HEK293 (cell line): ENCODE data around the gene CDK17.

ENCODE experiments used
- CTCF ChIA-PET: fragments of 350-600 bp; formaldehyde crosslinking; extraction: SDS; loops from one replicate; lab custom pipeline; 2021; ENCODE audit warnings: antibody characterized with exemption; lab: Yijun Ruan, JAX
- POLR2A ChIA-PET: fragments of 300-600 bp; formaldehyde crosslinking; extraction: SDS; loops from one replicate; lab custom pipeline; 2020; ENCODE audit warnings: antibody characterized with exemption, inconsistent platforms; lab: Yijun Ruan, JAX
- H3K27ac ChIP-seq: fragments of 200-500 bp; sonication (Bioruptor generic); 2 replicates; pipeline ENCODE4 v1.5.1; 2014; ENCODE audit warnings: low read depth, low read length, control low read depth, inconsistent platforms; ENCODE audit errors: extremely low read depth
- H3K36me3 ChIP-seq, 2 experiments: fragments of 200-500 bp in 1 of 2; sonication (Bioruptor generic) in 1 of 2; 1 replicate in 1 of 2; 2 replicates in 1 of 2; pipeline ENCODE4 v1.5.1; 2014 to 2017; ENCODE audit warnings: inconsistent platforms in 2 of 2, low read length in 2 of 2; ENCODE audit not compliant: control insufficient read depth in 2 of 2, insufficient read depth in 1 of 2
- H3K4me1 ChIP-seq: fragments of 200-500 bp; sonication (Bioruptor generic); 2 replicates; pipeline ENCODE4 v1.5.1; 2014; ENCODE audit warnings: mild to moderate bottlenecking, low read length, inconsistent platforms; ENCODE audit not compliant: control insufficient read depth, insufficient read depth
- H3K4me3 ChIP-seq: 2 replicates; pipeline ENCODE4 v1.5.1; 2011; ENCODE audit warnings: low read depth, mild to moderate bottlenecking, control low read depth, low read length, moderate library complexity
- H3K9me3 ChIP-seq: fragments of 200-500 bp; sonication (Bioruptor generic); 2 replicates; pipeline ENCODE4 v1.5.1; 2014; ENCODE audit warnings: low read depth, low read length, inconsistent platforms; ENCODE audit not compliant: control insufficient read depth, insufficient read depth
- GLI2 ChIP-seq: fragments of 450-650 bp; formaldehyde crosslinking; IDR thresholded peaks from 2 replicates; pipeline ENCODE4; 2017; ENCODE audit warnings: missing biosample characterization, missing genetic modification characterization, low read depth, borderline replicate concordance
- SETDB1 ChIP-seq: IDR thresholded peaks from one replicate; pipeline ENCODE4 v1.6.1; 2017; ENCODE audit warnings: mild to moderate bottlenecking, low read length, moderate library complexity, mixed read lengths; ENCODE audit not compliant: insufficient read length
- ZBTB44 ChIP-seq: fragments of 450-650 bp; IDR thresholded peaks from 2 replicates; pipeline ENCODE4 v1.5.1; 2018; ENCODE audit warnings: missing biosample characterization, mild to moderate bottlenecking, missing genetic modification characterization
- ZNF335 ChIP-seq: fragments of 450-650 bp; formaldehyde crosslinking; conservative IDR thresholded peaks from 2 replicates; pipeline ENCODE4 v1.5.1; 2016; ENCODE audit warnings: missing biosample characterization, missing genetic modification characterization
- ZNF354C ChIP-seq: fragments of 450-650 bp; formaldehyde crosslinking; IDR thresholded peaks from 2 replicates; pipeline ENCODE4 v1.5.1; 2016; ENCODE audit warnings: missing biosample characterization, missing genetic modification characterization, low read depth, borderline replicate concordance
- ZNF394 ChIP-seq: fragments of 450-650 bp; formaldehyde crosslinking; IDR thresholded peaks from 2 replicates; pipeline ENCODE4 v1.5.1; 2016; ENCODE audit warnings: missing biosample characterization, missing genetic modification characterization, mild to moderate bottlenecking, moderate library complexity, borderline replicate concordance
- ZNF398 ChIP-seq: fragments of 450-650 bp; formaldehyde crosslinking; IDR thresholded peaks from 2 replicates; pipeline ENCODE4 v1.5.1; 2017; ENCODE audit warnings: missing biosample characterization, missing genetic modification characterization
- ZNF549 ChIP-seq: fragments of 450-650 bp; IDR thresholded peaks from 2 replicates; pipeline ENCODE4 v1.5.1; 2018; ENCODE audit warnings: missing biosample characterization, missing genetic modification characterization, mild to moderate bottlenecking, inconsistent platforms, moderate library complexity
- ZNF624 ChIP-seq: fragments of 450-650 bp; formaldehyde crosslinking; IDR thresholded peaks from 2 replicates; pipeline ENCODE4 v1.5.1; 2017; ENCODE audit warnings: missing biosample characterization, missing genetic modification characterization
- TF ChIP-seq, protein P1 (sequence below): fragments of 450-650 bp; formaldehyde crosslinking; IDR thresholded peaks from 2 replicates; pipeline ENCODE4 v1.5.1; 2016; ENCODE audit warnings: missing biosample characterization, missing genetic modification characterization
- TF ChIP-seq, protein P2 (sequence below): sonication (generic); formaldehyde crosslinking; IDR thresholded peaks from 2 replicates; pipeline ENCODE4 v1.8.1; 2022; ENCODE audit warnings: mild to moderate bottlenecking, moderate library complexity, missing genetic modification reagents
- TF ChIP-seq, protein P3 (sequence below): fragments of 450-650 bp; formaldehyde crosslinking; IDR thresholded peaks from 2 replicates; pipeline ENCODE4 v1.5.1; 2016; ENCODE audit warnings: missing biosample characterization, missing genetic modification characterization

CDK17 gene

GRCh38 chr12:96337953-96338352, 62.3 kb downstream of the CDK17 start (continued):
- TF ChIP-seq ZNF398 (tag by site-specific recombination) (no peak), ZBTB44 (no peak), GLI2 (tag by site-specific recombination) (no peak)
- TF ChIP-seq, protein P1, sequence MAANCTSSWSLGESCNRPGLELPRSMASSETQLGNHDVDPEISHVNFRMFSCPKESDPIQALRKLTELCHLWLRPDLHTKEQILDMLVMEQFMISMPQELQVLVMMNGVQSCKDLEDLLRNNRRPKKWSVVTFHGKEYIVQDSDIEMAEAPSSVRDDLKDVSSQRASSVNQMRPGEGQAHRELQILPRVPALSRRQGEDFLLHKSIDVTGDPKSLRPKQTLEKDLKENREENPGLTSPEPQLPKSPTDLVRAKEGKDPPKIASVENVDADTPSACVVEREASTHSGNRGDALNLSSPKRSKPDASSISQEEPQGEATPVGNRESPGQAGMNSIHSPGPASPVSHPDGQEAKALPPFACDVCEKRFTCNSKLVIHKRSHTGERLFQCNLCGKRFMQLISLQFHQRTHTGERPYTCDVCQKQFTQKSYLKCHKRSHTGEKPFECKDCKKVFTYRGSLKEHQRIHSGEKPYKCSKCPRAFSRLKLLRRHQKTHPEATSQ (tag by site-specific recombination), result no peak

GRCh38 chr12:96336489-96336888, 63.8 kb downstream of the CDK17 start:
- Histone ChIP-seq H3K36me3 (no peaks in the 10 kb centered on the region), H3K27ac (no peak overlapping the region), H3K4me1 (no peaks in the 10 kb centered on the region), H3K9me3 (no peaks in the 10 kb centered on the region; the same call in 1 of the 2 replicates), H3K4me3 (no peak overlapping the region)
- POLR2A ChIA-PET, result interaction anchor here (0.9 to 1.6 kb wide), 2 partner anchors 10 to 62 kb away, joined by 3 read pairs; no protein-coding TSS in a partner anchor
- TF ChIP-seq SETDB1, result peak; percentile 69
- TF ChIP-seq ZNF549 (tag by site-specific recombination), result peak; percentile 53; the same call in 1 of the 2 replicates
- TF ChIP-seq ZNF354C, result no peak
- TF ChIP-seq, protein P2, sequence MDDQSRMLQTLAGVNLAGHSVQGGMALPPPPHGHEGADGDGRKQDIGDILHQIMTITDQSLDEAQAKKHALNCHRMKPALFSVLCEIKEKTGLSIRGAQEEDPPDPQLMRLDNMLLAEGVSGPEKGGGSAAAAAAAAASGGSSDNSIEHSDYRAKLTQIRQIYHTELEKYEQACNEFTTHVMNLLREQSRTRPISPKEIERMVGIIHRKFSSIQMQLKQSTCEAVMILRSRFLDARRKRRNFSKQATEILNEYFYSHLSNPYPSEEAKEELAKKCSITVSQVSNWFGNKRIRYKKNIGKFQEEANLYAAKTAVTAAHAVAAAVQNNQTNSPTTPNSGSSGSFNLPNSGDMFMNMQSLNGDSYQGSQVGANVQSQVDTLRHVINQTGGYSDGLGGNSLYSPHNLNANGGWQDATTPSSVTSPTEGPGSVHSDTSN (CRISPR knock-in tag), result no peak
- CTCF ChIA-PET, result no interaction called here

DNA sequence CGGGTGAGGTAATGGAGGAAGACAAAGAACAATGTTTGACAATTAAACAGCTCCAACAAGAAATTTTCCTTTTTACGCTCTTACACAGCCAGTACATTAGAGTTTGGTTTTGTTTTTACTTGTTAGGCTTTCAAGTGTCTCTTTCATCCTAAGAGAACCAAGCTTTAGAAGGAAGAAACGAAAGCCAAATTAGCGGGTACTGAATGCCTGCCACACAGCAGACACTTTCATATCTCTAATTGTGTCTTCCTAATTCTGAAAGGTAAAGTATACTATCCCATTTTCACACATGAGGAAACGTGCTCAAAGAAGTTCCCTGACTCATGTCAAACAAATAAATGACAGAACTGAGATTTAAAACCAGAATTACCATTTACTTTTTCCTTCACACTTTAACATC, 65.0 kb downstream of the CDK17 start:
- POLR2A ChIA-PET, result interaction anchor here (1.6 kb wide), 1 partner anchor 64 kb away, joined by 3 read pairs; no protein-coding TSS in a partner anchor
- no peak overlapping the region for H3K27ac ChIP-seq
- TF ChIP-seq ZNF335 (tag by site-specific recombination) (no peak), ZNF624 (no peak), ZNF394 (tag by site-specific recombination) (no peak)
- TF ChIP-seq, protein P3, sequence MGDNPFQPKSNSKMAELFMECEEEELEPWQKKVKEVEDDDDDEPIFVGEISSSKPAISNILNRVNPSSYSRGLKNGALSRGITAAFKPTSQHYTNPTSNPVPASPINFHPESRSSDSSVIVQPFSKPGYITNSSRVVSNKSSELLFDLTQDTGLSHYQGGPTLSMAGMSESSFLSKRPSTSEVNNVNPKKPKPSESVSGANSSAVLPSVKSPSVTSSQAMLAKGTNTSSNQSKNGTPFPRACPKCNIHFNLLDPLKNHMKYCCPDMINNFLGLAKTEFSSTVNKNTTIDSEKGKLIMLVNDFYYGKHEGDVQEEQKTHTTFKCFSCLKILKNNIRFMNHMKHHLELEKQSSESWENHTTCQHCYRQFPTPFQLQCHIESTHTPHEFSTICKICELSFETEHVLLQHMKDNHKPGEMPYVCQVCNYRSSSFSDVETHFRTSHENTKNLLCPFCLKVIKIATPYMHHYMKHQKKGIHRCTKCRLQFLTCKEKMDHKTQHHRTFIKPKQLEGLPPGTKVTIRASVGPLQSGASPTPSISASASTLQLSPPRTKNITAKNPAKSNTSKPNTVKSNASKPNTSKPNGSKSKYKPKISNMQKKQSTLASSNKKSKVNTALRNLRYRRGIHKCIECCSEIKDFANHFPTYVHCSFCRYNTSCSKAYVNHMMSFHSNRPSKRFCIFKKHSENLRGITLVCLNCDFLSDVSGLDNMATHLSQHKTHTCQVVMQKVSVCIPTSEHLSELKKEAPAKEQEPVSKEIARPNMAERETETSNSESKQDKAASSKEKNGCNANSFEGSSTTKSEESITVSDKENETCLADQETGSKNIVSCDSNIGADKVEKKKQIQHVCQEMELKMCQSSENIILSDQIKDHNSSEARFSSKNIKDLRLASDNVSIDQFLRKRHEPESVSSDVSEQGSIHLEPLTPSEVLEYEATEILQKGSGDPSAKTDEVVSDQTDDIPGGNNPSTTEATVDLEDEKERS (tag by site-specific recombination), result no peak
- TF ChIP-seq, all 188 proteins: peak for 0
- H3K9me3 ChIP-seq, result no peaks in the 10 kb centered on the region; the same call in 1 of the 2 replicates
- CTCF ChIA-PET, result no interaction called here
- no peaks in the 10 kb centered on the region; a peak in 1 of 3 replicates for H3K36me3 ChIP-seq
- no peaks in the 10 kb centered on the region for H3K4me1 ChIP-seq
- no peak overlapping the region for H3K4me3 ChIP-seq
